Measurements from ENCODE around the gene NTM. TPM values are rescaled to one million over a fixed set of nuclear protein-coding genes. Genes with fewer than 3 reads are reported as not detected.
A peak's percentile ranks its signal among the peaks of the same experiment; 100 is the strongest.

The NTM gene
- total RNA-seq, 1 experiment from 2014 or later = 2.7 TPM

DNA sequence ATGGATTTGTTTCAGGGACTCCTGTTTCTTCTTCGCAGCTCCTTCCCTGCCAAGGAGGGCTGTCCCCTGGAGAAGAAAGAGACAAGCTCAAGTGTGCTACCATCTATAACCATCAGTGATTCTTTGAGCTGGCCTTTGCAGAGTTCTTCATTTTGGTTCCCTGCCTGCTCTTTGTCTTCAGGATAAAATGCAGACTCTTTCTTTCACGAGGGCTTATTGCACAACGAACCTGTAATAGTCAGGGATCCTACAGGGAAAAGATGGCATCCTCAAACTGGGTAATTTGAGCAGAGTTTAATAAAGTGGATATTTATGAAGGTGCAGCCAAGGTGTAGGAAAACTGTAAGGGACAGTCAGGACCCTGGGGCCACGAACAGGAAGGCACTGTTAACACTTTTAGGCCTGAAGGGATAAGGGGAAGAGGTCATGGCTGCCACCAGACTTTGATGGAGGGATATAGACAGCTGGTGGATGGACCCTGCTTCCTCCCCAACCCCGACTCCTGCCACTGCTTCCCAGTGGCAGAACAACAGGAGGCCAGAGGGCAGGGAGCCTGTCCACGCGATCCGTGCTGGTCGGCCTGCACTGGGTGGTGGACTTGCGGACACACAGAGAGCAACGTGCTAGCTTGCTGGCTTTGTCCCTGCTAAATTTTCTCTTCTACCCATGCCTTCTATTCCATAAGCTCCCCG is 767.0 kb downstream of the NTM start:
- DNase-seq = no peak
- H3K27me3 ChIP-seq (ENCODE audit: control insufficient read depth, insufficient read depth, low read length) = no peaks in the 10 kb centered on the region
- no peaks in the 10 kb centered on the region for H3K36me3 ChIP-seq (replicated peaks; ENCODE audit: control insufficient read depth, insufficient read depth, low read length)
- no peak overlapping the region for H3K4me3 ChIP-seq (ENCODE audit: insufficient read depth, low read depth, low read length)

DNA sequence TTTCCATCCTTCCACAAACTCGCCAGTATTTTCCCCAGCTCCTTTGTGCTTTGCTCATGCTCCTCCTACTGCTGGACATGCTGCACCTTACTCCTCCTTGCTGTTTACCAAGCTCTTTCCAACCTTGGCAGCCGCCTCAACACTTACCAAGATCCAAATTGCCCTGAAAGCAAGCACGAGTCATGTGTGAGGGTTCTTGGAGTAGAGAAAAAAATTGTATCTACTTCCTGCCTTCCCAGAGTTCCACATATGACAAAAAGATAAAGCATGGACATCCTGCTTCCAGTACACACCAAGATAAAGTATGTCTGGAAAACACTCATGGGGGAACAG is 767.5 kb downstream of the NTM start:
- no peak for DNase-seq
- no peak overlapping the region for H3K4me3 ChIP-seq (ENCODE audit: insufficient read depth, low read depth, low read length)
- no peaks in the 10 kb centered on the region for H3K36me3 ChIP-seq (replicated peaks; ENCODE audit: control insufficient read depth, insufficient read depth, low read length)
- no peaks in the 10 kb centered on the region for H3K27me3 ChIP-seq (ENCODE audit: control insufficient read depth, insufficient read depth, low read length)

DNA sequence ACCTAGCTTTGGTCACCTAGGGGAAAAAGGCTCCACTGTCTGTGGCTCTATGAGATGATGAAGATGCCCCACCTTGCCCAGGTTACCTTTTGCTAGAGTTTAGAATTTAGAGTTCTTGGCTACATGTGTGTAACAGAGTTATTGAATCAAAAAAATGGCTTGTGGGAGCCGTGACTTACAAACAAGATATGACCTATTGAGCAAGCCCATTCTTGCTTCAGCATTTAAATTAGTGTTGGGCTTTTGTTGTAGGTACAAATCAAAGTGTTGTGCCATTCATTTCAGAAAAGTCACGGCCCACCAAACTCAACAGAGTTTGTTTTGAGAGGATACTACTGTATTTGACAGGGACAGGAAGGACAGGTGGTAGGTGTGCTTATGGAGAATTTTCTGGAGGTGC is 768.8 kb downstream of the NTM start:
- no peak for DNase-seq
- no peak overlapping the region for H3K4me3 ChIP-seq (ENCODE audit: insufficient read depth, low read depth, low read length)
- H3K27me3 ChIP-seq (ENCODE audit: control insufficient read depth, insufficient read depth, low read length) = no peaks in the 10 kb centered on the region
- no peaks in the 10 kb centered on the region for H3K36me3 ChIP-seq (replicated peaks; ENCODE audit: control insufficient read depth, insufficient read depth, low read length)

DNA sequence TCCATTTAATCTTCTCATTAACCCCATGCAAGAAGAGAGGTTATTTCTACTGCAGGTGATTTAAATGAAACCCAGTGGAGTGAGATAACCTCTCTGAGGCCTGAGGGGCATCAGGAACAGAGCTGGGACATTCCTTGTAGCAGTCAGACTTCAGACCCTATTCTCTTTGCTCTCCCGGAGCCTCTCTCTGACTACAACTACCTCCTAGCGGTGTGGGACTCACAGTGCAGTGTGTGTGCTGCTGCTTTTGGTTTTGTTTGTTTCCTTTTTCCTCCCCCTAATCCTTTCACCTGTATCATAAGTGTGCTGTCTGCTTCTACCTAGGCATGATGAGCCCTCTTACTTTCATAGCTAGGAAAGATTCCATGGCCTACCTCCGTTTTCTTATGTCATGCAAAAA is 769.6 kb downstream of the NTM start:
- Histone ChIP-seq H3K36me3 (replicated peaks; ENCODE audit: control insufficient read depth, insufficient read depth, low read length) (no peaks in the 10 kb centered on the region), H3K27me3 (ENCODE audit: control insufficient read depth, insufficient read depth, low read length) (no peaks in the 10 kb centered on the region), H3K4me3 (ENCODE audit: insufficient read depth, low read depth, low read length) (no peak overlapping the region)
- peak; percentile 66 for DNase-seq

DNA sequence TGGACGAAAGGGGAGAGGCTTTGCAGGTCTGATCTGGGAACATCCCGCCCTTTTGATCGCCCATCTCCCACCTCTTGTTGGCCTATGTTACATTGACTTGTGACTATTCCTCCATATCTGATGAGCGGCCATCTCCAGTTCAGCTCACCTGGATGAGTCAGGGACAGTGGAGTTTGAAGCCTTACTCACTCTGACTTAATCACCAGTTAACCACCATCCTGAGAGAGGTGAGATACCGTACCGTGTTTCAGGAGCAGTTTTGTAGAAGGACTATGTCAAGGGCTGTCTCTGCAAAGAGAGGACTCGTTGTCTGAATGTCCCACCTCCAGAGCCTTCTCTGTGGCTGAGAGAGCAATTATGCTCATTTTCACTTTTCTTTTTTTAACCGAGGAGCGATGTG is 771.7 kb downstream of the NTM start:
- Histone ChIP-seq H3K4me3 (ENCODE audit: insufficient read depth, low read depth, low read length) (no peak overlapping the region), H3K27me3 (ENCODE audit: control insufficient read depth, insufficient read depth, low read length) (no peaks in the 10 kb centered on the region), H3K36me3 (replicated peaks; ENCODE audit: control insufficient read depth, insufficient read depth, low read length) (no peaks in the 10 kb centered on the region)
- no peak for DNase-seq

DNA sequence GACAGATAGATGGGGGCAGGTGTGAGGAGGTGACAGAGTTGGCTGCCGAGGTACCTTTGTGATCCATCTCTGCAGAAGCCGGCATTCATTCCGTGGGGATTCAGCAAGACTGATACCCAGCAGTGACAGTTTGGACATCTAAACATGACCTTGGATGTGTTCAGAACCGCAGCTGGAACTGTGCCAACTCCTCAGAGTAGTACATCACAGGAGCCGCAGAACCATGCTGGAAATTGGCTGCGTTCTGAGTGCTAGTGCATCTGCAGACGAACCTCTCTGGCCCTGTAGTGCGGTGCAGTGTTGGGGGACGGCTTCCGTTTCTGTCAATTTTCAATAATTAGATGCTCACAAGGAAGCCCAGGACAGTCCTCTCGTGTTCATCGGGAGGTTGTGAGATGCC is 772.1 kb downstream of the NTM start:
- DNase-seq = no peak
- no peak overlapping the region for H3K4me3 ChIP-seq (ENCODE audit: insufficient read depth, low read depth, low read length)
- no peaks in the 10 kb centered on the region for H3K27me3 ChIP-seq (ENCODE audit: control insufficient read depth, insufficient read depth, low read length)
- H3K36me3 ChIP-seq (replicated peaks; ENCODE audit: control insufficient read depth, insufficient read depth, low read length) = no peaks in the 10 kb centered on the region

DNA sequence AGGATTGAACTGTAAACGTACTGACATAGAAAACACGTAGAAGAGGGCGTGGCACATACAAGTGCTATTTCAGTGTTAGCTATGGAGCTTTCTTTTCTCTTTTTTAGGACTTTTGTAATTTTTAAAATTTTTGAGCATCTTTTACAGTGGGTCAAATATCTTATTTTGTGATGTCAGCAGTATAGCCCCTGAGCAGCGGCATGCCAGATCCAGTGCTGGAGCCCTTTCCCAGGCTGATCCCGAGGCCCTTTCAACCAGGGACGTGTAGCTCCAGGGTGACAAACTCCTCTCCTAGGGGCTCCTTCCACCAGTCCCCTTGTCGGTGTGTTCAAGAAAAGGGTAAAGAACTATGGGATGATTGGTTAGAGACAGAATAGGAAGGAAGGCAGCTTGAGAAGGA is 777.0 kb downstream of the NTM start:
- H3K36me3 ChIP-seq (replicated peaks; ENCODE audit: control insufficient read depth, insufficient read depth, low read length) = no peaks in the 10 kb centered on the region
- no peaks in the 10 kb centered on the region for H3K27me3 ChIP-seq (ENCODE audit: control insufficient read depth, insufficient read depth, low read length)
- no peak for DNase-seq
- H3K4me3 ChIP-seq (ENCODE audit: insufficient read depth, low read depth, low read length) = no peak overlapping the region

DNA sequence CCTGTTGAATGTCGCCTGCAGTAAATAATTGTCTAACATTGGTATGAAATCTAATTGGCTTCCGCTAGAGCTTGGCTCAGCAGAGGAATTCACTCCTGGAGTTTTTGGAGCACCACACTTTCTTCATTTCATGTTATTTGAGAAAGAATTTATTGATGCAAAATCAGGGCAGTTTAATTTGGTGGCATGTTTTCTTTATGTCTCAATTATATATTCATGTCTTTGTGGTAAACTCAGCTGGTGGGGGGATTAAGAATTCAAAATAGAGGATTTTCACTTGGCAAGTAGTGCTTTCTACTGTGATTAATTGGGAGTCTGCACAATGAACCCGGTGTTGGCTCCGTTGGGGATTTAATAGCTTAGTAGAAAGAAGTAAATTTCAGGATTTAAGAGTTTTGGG is 784.4 kb downstream of the NTM start:
- no peak for DNase-seq
- no peaks in the 10 kb centered on the region for H3K36me3 ChIP-seq (replicated peaks; ENCODE audit: control insufficient read depth, insufficient read depth, low read length)
- H3K4me3 ChIP-seq (ENCODE audit: insufficient read depth, low read depth, low read length) = no peak overlapping the region
- no peaks in the 10 kb centered on the region for H3K27me3 ChIP-seq (ENCODE audit: control insufficient read depth, insufficient read depth, low read length)

DNA sequence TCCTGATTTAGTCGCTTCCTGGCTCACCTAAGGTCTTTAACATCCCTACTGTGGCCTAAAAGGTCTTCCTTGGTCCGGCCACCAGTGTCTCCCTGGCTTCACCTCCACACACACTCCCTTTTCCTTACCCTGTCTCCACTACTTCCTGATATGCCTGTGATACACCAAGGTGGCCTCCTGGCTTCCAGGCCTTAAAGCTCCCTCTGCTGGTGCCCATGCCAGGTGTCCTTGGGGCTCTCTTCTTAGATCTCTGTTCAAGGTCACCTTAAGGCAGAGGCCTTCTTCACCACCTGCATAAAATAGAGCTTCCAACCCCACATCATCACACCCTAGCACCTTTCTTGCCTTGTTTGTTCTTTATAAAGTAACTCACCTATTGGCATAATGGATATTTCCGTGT is 787.7 kb downstream of the NTM start:
- peak; percentile 69 for DNase-seq

DNA sequence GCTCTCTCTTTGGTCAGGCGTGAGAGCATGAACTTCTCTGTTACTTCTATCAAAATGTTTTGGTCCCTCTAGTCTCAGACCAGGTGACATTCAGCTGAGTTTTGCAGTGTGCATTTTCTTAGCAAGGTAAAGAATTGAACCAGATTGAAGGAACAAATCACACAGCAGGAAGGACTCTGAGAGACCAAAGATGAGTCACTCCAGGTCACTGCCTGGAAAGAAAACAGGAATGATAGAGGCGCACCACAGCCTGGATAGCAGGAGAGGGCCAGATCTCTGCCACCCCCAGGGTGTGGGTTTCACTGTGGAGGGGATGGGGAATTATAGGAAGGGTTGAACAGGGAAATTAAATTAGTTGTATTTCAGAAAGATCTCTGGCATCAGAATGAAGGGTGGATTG is 788.3 kb downstream of the NTM start:
- no peak overlapping the region for H3K4me3 ChIP-seq (ENCODE audit: insufficient read depth, low read depth, low read length)
- H3K36me3 ChIP-seq (replicated peaks; ENCODE audit: control insufficient read depth, insufficient read depth, low read length) = no peaks in the 10 kb centered on the region
- no peaks in the 10 kb centered on the region for H3K27me3 ChIP-seq (ENCODE audit: control insufficient read depth, insufficient read depth, low read length)
- no peak for DNase-seq

More for the DNA sequence above, 787.7 kb downstream of the NTM start:
- Histone ChIP-seq H3K36me3 (replicated peaks; ENCODE audit: control insufficient read depth, insufficient read depth, low read length) (no peaks in the 10 kb centered on the region), H3K4me3 (ENCODE audit: insufficient read depth, low read depth, low read length) (no peak overlapping the region), H3K27me3 (ENCODE audit: control insufficient read depth, insufficient read depth, low read length) (no peaks in the 10 kb centered on the region)

DNA sequence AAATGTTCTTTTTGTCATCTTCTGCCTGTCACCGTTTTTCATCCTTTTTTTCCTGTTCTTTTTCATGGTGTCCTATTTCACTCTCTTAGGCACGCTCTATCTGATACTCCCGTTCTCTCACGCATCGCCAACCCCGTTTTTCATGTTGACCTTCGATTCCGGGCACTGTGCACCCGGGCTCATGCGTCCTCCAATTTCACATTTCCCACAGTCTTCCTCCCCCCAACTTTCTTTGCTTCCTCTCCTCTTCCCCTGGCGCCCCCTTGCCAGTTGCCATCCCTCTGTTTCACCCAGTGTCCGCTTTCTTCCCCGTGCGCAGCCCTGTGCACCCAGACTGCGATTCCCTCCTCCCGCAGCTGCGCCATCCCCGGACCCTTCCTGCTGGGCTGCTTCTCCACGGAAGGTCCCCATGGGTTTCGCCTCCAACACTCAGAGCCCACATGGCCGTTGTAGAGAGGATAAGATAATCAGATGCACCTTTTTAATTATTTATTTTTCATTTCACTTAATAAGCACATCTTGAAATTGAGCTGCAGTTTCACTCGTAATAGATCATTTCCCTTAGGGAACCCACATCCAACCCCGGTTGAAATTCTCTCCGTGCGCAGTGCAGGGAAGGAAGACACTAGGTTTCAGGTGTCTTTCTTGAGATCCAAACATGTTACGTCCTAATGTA is 791.1 kb downstream of the NTM start:
- Histone ChIP-seq H3K27me3 (ENCODE audit: control insufficient read depth, insufficient read depth, low read length) (no peaks in the 10 kb centered on the region), H3K4me3 (ENCODE audit: insufficient read depth, low read depth, low read length) (no peak overlapping the region), H3K36me3 (replicated peaks; ENCODE audit: control insufficient read depth, insufficient read depth, low read length) (no peaks in the 10 kb centered on the region)
- DNase-seq = no peak

DNA sequence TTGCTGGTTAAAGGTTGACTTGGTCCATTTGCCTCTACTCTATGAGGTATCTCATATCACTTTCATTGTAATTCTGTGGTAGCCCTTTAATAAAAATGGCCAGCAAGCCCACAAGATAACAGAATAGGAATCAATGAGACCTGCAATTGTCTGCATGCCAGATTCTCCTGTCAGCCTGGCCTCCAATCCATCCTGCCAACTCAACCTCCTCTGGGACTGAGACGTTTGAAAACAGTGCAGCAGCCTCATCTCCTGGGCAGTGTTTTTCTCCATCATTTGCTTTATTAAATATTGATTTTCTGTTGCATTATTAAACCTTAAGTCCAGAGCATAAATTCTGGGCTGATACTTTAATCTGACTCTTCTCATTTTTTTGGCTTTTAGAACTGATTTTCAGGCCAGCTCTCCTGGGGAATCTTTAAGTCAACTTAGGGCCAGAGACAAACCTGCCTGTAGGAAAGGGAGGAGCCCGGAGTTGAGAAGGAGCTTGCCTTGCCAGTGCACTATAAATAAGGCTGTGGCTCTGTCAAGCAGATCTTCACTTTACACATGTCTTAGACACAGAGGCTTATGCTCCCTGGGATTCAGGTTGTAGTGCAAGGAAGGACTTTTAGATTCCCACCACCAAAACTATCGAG is 798.0 kb downstream of the NTM start:
- DNase-seq = no peak
- no peaks in the 10 kb centered on the region for H3K27me3 ChIP-seq (ENCODE audit: control insufficient read depth, insufficient read depth, low read length)
- no peaks in the 10 kb centered on the region for H3K36me3 ChIP-seq (replicated peaks; ENCODE audit: control insufficient read depth, insufficient read depth, low read length)
- no peak overlapping the region for H3K4me3 ChIP-seq (ENCODE audit: insufficient read depth, low read depth, low read length)

DNA sequence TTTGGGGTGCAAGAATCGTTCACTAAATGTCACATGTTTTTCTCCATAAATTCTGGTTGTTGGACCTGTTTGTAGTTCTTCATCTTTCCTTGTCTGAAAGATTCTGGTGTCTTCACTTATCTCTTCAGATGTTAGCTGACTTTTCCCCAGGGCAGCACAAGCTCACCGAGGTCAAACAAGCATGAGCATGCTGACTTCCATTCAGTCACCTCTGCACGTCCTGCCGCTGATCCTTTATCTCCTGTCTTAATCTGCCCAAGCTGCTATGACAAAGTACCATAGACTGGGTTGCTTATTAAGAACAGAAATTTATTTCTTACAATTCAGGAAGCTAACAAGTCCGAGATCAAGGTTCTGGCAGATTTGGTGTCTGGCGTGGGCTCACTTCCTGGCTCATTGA is 800.6 kb downstream of the NTM start:
- no peak overlapping the region for H3K4me3 ChIP-seq (ENCODE audit: insufficient read depth, low read depth, low read length)
- DNase-seq = no peak
- H3K27me3 ChIP-seq (ENCODE audit: control insufficient read depth, insufficient read depth, low read length) = no peaks in the 10 kb centered on the region
- no peaks in the 10 kb centered on the region for H3K36me3 ChIP-seq (replicated peaks; ENCODE audit: control insufficient read depth, insufficient read depth, low read length)

DNA sequence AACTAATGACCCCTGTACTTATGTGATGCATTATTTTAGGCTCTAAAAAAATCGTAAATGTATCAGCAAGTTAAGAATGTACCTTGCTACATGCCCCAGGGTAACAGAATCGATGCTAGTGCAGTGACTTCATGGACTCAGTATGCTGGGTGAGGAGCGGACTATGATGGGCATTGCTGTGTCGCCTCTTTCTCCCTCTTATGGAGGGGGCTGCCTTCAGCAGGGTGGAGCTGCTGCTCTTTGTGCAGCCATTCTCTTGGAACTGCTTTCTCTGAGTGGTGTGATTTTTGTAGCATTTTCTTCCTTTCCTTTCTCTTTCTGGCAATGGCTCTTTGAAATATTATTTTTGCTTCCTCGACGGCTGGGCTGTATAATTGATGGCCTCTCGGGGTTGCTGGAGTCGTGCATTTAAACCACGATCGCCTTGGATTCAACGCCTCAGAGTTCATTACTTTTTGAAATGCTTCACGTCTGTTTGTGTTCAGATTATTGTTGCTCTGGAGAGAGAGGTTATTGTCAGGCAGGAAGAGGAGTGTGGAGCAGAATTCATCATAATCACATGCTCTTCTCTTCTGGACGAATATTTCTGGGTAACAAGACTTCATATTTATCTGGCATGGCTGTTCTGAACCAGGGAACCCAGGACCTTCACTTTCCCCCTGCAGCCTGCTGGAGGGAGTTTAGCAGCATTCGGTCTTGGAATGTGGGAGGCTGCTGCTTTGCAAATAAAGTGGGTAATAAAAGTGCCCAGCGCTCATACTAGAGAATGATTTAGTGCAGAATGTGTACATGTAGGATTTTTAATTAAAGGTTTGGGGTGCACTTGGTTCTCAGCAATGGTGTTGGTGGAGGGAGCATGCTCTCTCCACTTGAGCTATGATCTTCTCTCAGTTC is 804.2 kb downstream of the NTM start:
- no peak for DNase-seq
- no peak overlapping the region for H3K4me3 ChIP-seq (ENCODE audit: insufficient read depth, low read depth, low read length)
- H3K27me3 ChIP-seq (ENCODE audit: control insufficient read depth, insufficient read depth, low read length) = no peaks in the 10 kb centered on the region
- no peaks in the 10 kb centered on the region for H3K36me3 ChIP-seq (replicated peaks; ENCODE audit: control insufficient read depth, insufficient read depth, low read length)

DNA sequence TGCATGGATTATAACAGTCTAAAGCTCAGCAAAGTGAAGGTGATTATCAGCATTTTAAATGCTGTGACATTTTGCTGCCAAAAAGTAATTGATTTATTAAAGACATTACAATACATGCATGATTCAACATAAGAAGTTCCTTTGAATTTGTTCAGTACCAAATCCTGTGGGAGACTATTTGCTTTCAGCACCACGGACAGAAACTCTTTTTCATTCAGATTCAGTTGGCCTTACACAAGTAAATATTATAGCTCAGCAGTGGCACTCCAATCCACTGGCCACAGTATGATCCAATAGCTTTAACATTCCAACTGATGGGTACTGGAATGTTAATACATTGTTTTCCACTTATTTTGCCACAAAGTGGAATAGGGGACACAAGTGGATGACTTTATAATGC is 806.7 kb downstream of the NTM start:
- no peaks in the 10 kb centered on the region for H3K27me3 ChIP-seq (ENCODE audit: control insufficient read depth, insufficient read depth, low read length)
- H3K4me3 ChIP-seq (ENCODE audit: insufficient read depth, low read depth, low read length) = no peak overlapping the region
- DNase-seq = no peak
- H3K36me3 ChIP-seq (replicated peaks; ENCODE audit: control insufficient read depth, insufficient read depth, low read length) = no peaks in the 10 kb centered on the region
